Endometrium (tissue), 2 donors: ENCODE results near the gene ZKSCAN4.

Experiments
- FAIRE-seq: peaks from 2 replicates; lab custom pipeline; 2012; peaks lifted over from hg19 to GRCh38; lab: Jason Lieb, UNC
- donor health status: control.
- donor health status: control.

Gene ZKSCAN4

GRCh38 chr6:28252009-28252975 lies at the start of gene ZKSCAN4:
ZKSCAN4 (minus strand) TSS chr6:28252269; CDS start chr6:28251980, 289 bp downstream.
- FAIRE-seq, result no peak

GRCh38 chr6:28296520-28297060 lies 44.5 kb upstream of the ZKSCAN4 start:
- no peak for FAIRE-seq

- no peak for FAIRE-seq
Observed at GRCh38 chr6:28295326-28295725, 43.3 kb upstream of the ZKSCAN4 start.

- no peak for FAIRE-seq
Observed at GRCh38 chr6:28291573-28291972, 39.5 kb upstream of the ZKSCAN4 start.

GRCh38 chr6:28282926-28283325 lies 30.9 kb upstream of the ZKSCAN4 start:
- FAIRE-seq, result no peak

GRCh38 chr6:28281288-28282064 lies 29.4 kb upstream of the ZKSCAN4 start, which contains the start of gene PGBD1:
PGBD1 (plus strand) TSS chr6:28281572; CDS start chr6:28283814, 2,242 bp downstream.
- no peak for FAIRE-seq

- no peak for FAIRE-seq
Observed at GRCh38 chr6:28280595-28281287, 28.7 kb upstream of the ZKSCAN4 start.

GRCh38 chr6:28277746-28278145 lies 25.7 kb upstream of the ZKSCAN4 start:
- no peak for FAIRE-seq

GRCh38 chr6:28274888-28275287 lies 22.8 kb upstream of the ZKSCAN4 start:
- FAIRE-seq, result no peak

- FAIRE-seq, result no peak
Observed at GRCh38 chr6:28269492-28269891, 17.4 kb upstream of the ZKSCAN4 start.

- FAIRE-seq, result no peak
Observed at GRCh38 chr6:28267695-28268059, 15.6 kb upstream of the ZKSCAN4 start.

GRCh38 chr6:28266962-28267694 lies 15.1 kb upstream of the ZKSCAN4 start, which contains the start of gene ZSCAN26:
ZSCAN26 (plus strand) TSS chr6:28267143; CDS start chr6:28271920, 4,777 bp downstream.
- FAIRE-seq, result peak; percentile 81

GRCh38 chr6:28266563-28266961 lies 14.5 kb upstream of the ZKSCAN4 start:
- no peak for FAIRE-seq

- FAIRE-seq, result no peak
Observed at GRCh38 chr6:28264834-28265401, 12.8 kb upstream of the ZKSCAN4 start.

- no peak for FAIRE-seq
Observed at GRCh38 chr6:28263922-28264321, 11.9 kb upstream of the ZKSCAN4 start.

GRCh38 chr6:28258877-28259777 lies 7.1 kb upstream of the ZKSCAN4 start, which contains the start of gene NKAPL:
NKAPL (plus strand) TSS chr6:28259297; CDS start chr6:28259372, 75 bp downstream.
- no peak for FAIRE-seq

- FAIRE-seq, result no peak
Observed at GRCh38 chr6:28257042-28257441, 5.0 kb upstream of the ZKSCAN4 start.

- FAIRE-seq, result no peak
Observed at GRCh38 chr6:28254121-28254519, 2.1 kb upstream of the ZKSCAN4 start.

GRCh38 chr6:28251661-28252008 lies 434 bp downstream of the ZKSCAN4 start:
- FAIRE-seq, result no peak

- no peak for FAIRE-seq
Observed at GRCh38 chr6:28250747-28251146, 1.3 kb downstream of the ZKSCAN4 start.
